OCI-LY7 (cell line): ENCODE measurements around the gene MS4A10.

Experiments
- CTCF ChIP-seq: fragments of 200-600 bp; sonication (generic); conservative IDR thresholded peaks from 2 replicates; pipeline ENCODE4 v1.5.1; 2014; ENCODE audit warnings: mild to moderate bottlenecking, antibody characterized with exemption, low read length, moderate library complexity, mixed read lengths
- EZH2phosphoT487 ChIP-seq: fragments of 200-600 bp; sonication (generic); IDR thresholded peaks from 2 replicates; pipeline ENCODE4 v1.6.1; 2018; ENCODE audit warnings: low read depth, borderline replicate concordance, mild to moderate bottlenecking, mixed run types, antibody characterized with exemption, low read length, moderate library complexity, mixed read lengths

GRCh38 chr11:60848714-60849151 is 63.6 kb downstream of the MS4A10 start:
- TF ChIP-seq CTCF, result no peak
- TF ChIP-seq EZH2phosphoT487, result no peak
